ENCODE measurements around the gene LSM4. TPM values are rescaled to one million over a fixed set of nuclear protein-coding genes. Genes with fewer than 3 reads are reported as not detected.

LSM4 gene
- total and polyA plus RNA-seq, 8 donors = 16.5 to 67.9 (median 35.3) TPM

GRCh38 chr19:18340990-18341868, 18.4 kb upstream of the LSM4 start:
- Histone ChIP-seq H3K36me3 (no peaks in the 10 kb centered on the region), H3K27me3 (no peaks in the 10 kb centered on the region), H3K4me3 (peak overlapping the region; percentile 87 to 97 (median 90)), H3K27ac (peak overlapping the region; percentile 79 to 88 (median 82)), H3K4me1 (peaks cover 0 to 6% (median 0%) of the 10 kb centered on the region in 3 donors), H3K9me3 (no peaks in the 10 kb centered on the region)
- 0 to 4% methylated on average over 18 of the region's 18 CpGs for WGBS, 2 donors
- ATAC-seq (peak; percentile 60 to 75 (median 72)), FAIRE-seq (no peak), DNase-seq (peak in 5 of 6 donors; percentile 66 to 81 (median 68))
- intact Hi-C loops (cut with DNase I) = no loop called here
- no peak for TF ChIP-seq CTCF (IDR thresholded peaks at IDR 0.05)

GRCh38 chr19:18340190-18340989, 17.5 kb upstream of the LSM4 start, which contains the start of gene PGPEP1:
TSS of gene PGPEP1 (plus strand) at chr19:18340598. CDS start at chr19:18340682, 84 bp downstream.
- DNase-seq (peak; percentile 65 to 90 (median 76)), ATAC-seq (peak; percentile 83 to 91 (median 87)), FAIRE-seq (no peak)
- no peak for TF ChIP-seq CTCF (IDR thresholded peaks at IDR 0.05)
- Histone ChIP-seq H3K27ac (peak within 1 kb of the TSS; percentile 79 to 88 (median 82)), H3K27me3 (no peaks in the 10 kb centered on the region), H3K36me3 (no peaks in the 10 kb centered on the region), H3K9me3 (no peaks in the 10 kb centered on the region), H3K4me1 (peaks cover 0 to 6% (median 0%) of the 10 kb centered on the region in 3 donors), H3K4me3 (peak within 1 kb of the TSS; percentile 87 to 97 (median 90))
- intact Hi-C loops (cut with DNase I) = no loop called here
- 4 to 5% methylated on average over 52 to 69 of the region's 69 CpGs for WGBS, 2 donors

GRCh38 chr19:18339723-18340122, 16.8 kb upstream of the LSM4 start:
- Histone ChIP-seq H3K36me3 (no peaks in the 10 kb centered on the region), H3K4me3 (peak overlapping the region in 2 of 4 donors; percentile 91 to 97), H3K27ac (peak overlapping the region in 1 of 4 donors; percentile 85), H3K9me3 (no peaks in the 10 kb centered on the region), H3K4me1 (peaks cover 0 to 6% (median 0%) of the 10 kb centered on the region in 3 donors), H3K27me3 (no peaks in the 10 kb centered on the region)
- TF ChIP-seq CTCF (IDR thresholded peaks at IDR 0.05) = no peak
- no peak for DNase-seq
- 42 to 52% methylated on average over 6 of the region's 6 CpGs for WGBS, 2 donors
- no peak for FAIRE-seq
- ATAC-seq = peak in 3 of 4 donors; percentile 9 to 19 (median 10)
- intact Hi-C loops (cut with DNase I) = no loop called here

GRCh38 chr19:18338541-18338940, 15.7 kb upstream of the LSM4 start:
- peak in 1 of 4 donors; percentile 5 for ATAC-seq
- Histone ChIP-seq H3K27me3 (no peaks in the 10 kb centered on the region), H3K27ac (peak overlapping the region in 1 of 4 donors; percentile 44), H3K36me3 (no peaks in the 10 kb centered on the region), H3K4me1 (peaks cover 0 to 6% (median 0%) of the 10 kb centered on the region in 3 donors), H3K9me3 (no peaks in the 10 kb centered on the region), H3K4me3 (no peak overlapping the region)
- TF ChIP-seq CTCF (IDR thresholded peaks at IDR 0.05) = no peak
- WGBS, 2 donors = 26 to 38% methylated on average over 9 of the region's 9 CpGs
- DNase-seq = no peak
- intact Hi-C loops (cut with DNase I) = no loop called here
- no peak for FAIRE-seq

Measured in pancreas (tissue), 10 donors.